ENCODE results near the gene PACRG.

GRCh38 chr6:162753775-162754174 lies 26.0 kb downstream of the PACRG start:
- no peak for TF ChIP-seq EZH2phosphoT487 (conservative IDR thresholded peaks at IDR 0.05; ENCODE audit: low read length)
- TF ChIP-seq CTCF (IDR thresholded peaks at IDR 0.05; ENCODE audit: insufficient read depth, low read length, poor library complexity, severe bottlenecking) = no peak
